ENCODE measurements around the gene TRIM2.

DNA sequence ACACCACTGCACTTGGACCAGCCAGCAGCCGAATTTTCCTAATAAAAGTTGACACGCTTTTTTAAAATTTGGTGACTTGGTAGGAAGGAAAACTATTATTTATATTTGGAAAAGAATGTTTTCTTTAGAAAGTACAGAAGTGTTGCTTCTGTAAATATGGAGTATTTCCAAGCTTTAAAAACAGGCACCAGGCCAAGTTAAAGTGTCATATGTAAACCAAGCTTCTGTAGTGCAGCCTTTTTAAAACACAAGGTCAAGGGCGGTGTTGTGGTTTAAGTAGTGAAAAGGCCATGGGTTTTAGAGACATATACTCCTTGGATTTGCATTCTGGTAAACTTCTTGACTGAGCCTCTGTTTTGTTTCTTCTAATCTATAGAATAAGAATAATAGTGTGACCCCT, 62.7 kb downstream of the TRIM2 start:
- TF ChIP-seq, protein P1, sequence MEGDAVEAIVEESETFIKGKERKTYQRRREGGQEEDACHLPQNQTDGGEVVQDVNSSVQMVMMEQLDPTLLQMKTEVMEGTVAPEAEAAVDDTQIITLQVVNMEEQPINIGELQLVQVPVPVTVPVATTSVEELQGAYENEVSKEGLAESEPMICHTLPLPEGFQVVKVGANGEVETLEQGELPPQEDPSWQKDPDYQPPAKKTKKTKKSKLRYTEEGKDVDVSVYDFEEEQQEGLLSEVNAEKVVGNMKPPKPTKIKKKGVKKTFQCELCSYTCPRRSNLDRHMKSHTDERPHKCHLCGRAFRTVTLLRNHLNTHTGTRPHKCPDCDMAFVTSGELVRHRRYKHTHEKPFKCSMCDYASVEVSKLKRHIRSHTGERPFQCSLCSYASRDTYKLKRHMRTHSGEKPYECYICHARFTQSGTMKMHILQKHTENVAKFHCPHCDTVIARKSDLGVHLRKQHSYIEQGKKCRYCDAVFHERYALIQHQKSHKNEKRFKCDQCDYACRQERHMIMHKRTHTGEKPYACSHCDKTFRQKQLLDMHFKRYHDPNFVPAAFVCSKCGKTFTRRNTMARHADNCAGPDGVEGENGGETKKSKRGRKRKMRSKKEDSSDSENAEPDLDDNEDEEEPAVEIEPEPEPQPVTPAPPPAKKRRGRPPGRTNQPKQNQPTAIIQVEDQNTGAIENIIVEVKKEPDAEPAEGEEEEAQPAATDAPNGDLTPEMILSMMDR (IDR thresholded peaks at IDR 0.05), result no peak
- TF ChIP-seq POLR2A (IDR thresholded peaks at IDR 0.05), result no peak

Data from lower leg skin (tissue), 3 donors.